HEK293T (cell line): ENCODE results near the gene ACSL3.
"Not testable (repeated sequence)": the region's sequence is repeated elsewhere in the genome, so short reads cannot be mapped to it uniquely, and the experiment has no call there.

Experiments
- CTCF ChIA-PET: fragments of 350-600 bp; formaldehyde crosslinking; extraction: SDS; loops from one replicate; lab custom pipeline; 2021; ENCODE audit warnings: antibody characterized with exemption, inconsistent platforms; lab: Yijun Ruan, JAX
- POLR2A ChIA-PET: fragments of 350-600 bp; formaldehyde crosslinking; extraction: SDS; loops from one replicate; lab custom pipeline; 2020; ENCODE audit warnings: antibody characterized with exemption, inconsistent platforms; lab: Yijun Ruan, JAX
- DNase-seq: peaks from one replicate; pipeline ENCODE4 v3.0.0; 2012; ENCODE audit warnings: mixed read lengths; ENCODE audit errors: extremely low spot score
- ARNT ChIP-seq: fragments of 450-650 bp; IDR thresholded peaks from 2 replicates; pipeline ENCODE4 v1.6.1; 2017; ENCODE audit warnings: mild to moderate bottlenecking
- BHLHE40 ChIP-seq: fragments of 450-650 bp; IDR thresholded peaks from 2 replicates; pipeline ENCODE4 v1.6.1; 2016; ENCODE audit warnings: mild to moderate bottlenecking, moderate library complexity, borderline replicate concordance
- CTBP1 ChIP-seq: fragments of 450-650 bp; IDR thresholded peaks from 2 replicates; pipeline ENCODE4 v1.6.1; 2016; ENCODE audit warnings: borderline replicate concordance
- ELF4 ChIP-seq: fragments of 450-650 bp; IDR thresholded peaks from 2 replicates; pipeline ENCODE4 v1.6.1; 2017; ENCODE audit warnings: antibody characterized with exemption
- FOXA1 ChIP-seq: fragments of 450-650 bp; IDR thresholded peaks from 2 replicates; pipeline ENCODE4 v1.6.1; 2016; ENCODE audit warnings: mild to moderate bottlenecking
- FOXK2 ChIP-seq: fragments of 450-650 bp; IDR thresholded peaks from 2 replicates; pipeline ENCODE4 v1.6.1; 2016; ENCODE audit warnings: mild to moderate bottlenecking
- FOXM1 ChIP-seq: fragments of 450-650 bp; IDR thresholded peaks from 2 replicates; pipeline ENCODE4 v1.6.1; 2017; ENCODE audit warnings: mild to moderate bottlenecking, borderline replicate concordance
- HDGF ChIP-seq: fragments of 450-650 bp; IDR thresholded peaks from 2 replicates; pipeline ENCODE4 v1.6.1; 2017; ENCODE audit warnings: antibody characterized with exemption, borderline replicate concordance
- L3MBTL2 ChIP-seq: fragments of 450-650 bp; conservative IDR thresholded peaks from 2 replicates; pipeline ENCODE4 v1.6.1; 2016; ENCODE audit warnings: mild to moderate bottlenecking
- LEF1 ChIP-seq: fragments of 450-650 bp; IDR thresholded peaks from 2 replicates; pipeline ENCODE4 v1.6.1; 2017; ENCODE audit warnings: mild to moderate bottlenecking, borderline replicate concordance
- NFRKB ChIP-seq: fragments of 450-650 bp; IDR thresholded peaks from 2 replicates; pipeline ENCODE4 v1.6.1; 2016; ENCODE audit warnings: mild to moderate bottlenecking, moderate library complexity
- PKNOX1 ChIP-seq: fragments of 450-650 bp; IDR thresholded peaks from 2 replicates; pipeline ENCODE4 v1.6.1; 2016
- SP1 ChIP-seq: fragments of 450-650 bp; IDR thresholded peaks from 2 replicates; pipeline ENCODE4 v1.6.1; 2017
- SUZ12 ChIP-seq: fragments of 450-650 bp; IDR thresholded peaks from 2 replicates; pipeline ENCODE4 v1.6.1; 2016; ENCODE audit warnings: mild to moderate bottlenecking
- TARDBP ChIP-seq: fragments of 450-650 bp; IDR thresholded peaks from 2 replicates; pipeline ENCODE4 v1.6.1; 2016
- ZNF384 ChIP-seq: fragments of 450-650 bp; IDR thresholded peaks from 2 replicates; pipeline ENCODE4 v1.6.1; 2016

ACSL3 gene

GRCh38 chr2:222862909-222863544 lies 2.2 kb downstream of the ACSL3 start:
- TF ChIP-seq CTBP1 (no peak), PKNOX1 (peak; percentile 75), BHLHE40 (no peak), SP1 (no peak), LEF1 (no peak)
- ChIA-PET CTCF (interaction anchor here (0.6 to 0.7 kb wide), 2 partner anchors 158 to 161 kb away, joined by 3 to 4 read pairs; no protein-coding TSS in a partner anchor), POLR2A (interaction anchor here (1.4 to 3.5 kb wide), 3 partner anchors 43 to 154 kb away, joined by 3 to 13 read pairs (median 6); no protein-coding TSS in a partner anchor)
- no peak for DNase-seq

- CTCF ChIA-PET, result no interaction called here
These were observed 3.5 kb downstream of the ACSL3 start for GRCh38 chr2:222864296-222864695.

GRCh38 chr2:222865301-222865700 lies 4.5 kb downstream of the ACSL3 start:
- ChIA-PET POLR2A (no interaction called here), CTCF (no interaction called here)
- DNase-seq, result no peak
- TF ChIP-seq BHLHE40, result no peak
- TF ChIP-seq PKNOX1, result no peak
- no peak for TF ChIP-seq HDGF
- no peak for TF ChIP-seq SP1
- TF ChIP-seq CTBP1, result no peak
- TF ChIP-seq SUZ12, result no peak
- TF ChIP-seq TARDBP, result no peak
- no peak for TF ChIP-seq FOXK2
- TF ChIP-seq ZNF384, result no peak
- no peak for TF ChIP-seq ELF4

More at GRCh38 chr2:222864296-222864695, 3.5 kb downstream of the ACSL3 start:
- no peak for DNase-seq
- TF ChIP-seq HDGF (no peak), LEF1 (no peak), SP1 (no peak), PKNOX1 (no peak), L3MBTL2 (no peak), TARDBP (no peak), NFRKB (no peak), ELF4 (no peak), CTBP1 (no peak), ARNT (no peak), SUZ12 (no peak), FOXK2 (no peak), FOXA1 (no peak), ZNF384 (no peak), BHLHE40 (no peak), FOXM1 (no peak)
- POLR2A ChIA-PET, result interaction anchor here (3.5 kb wide), 1 partner anchor 155 kb away, joined by 13 read pairs; no protein-coding TSS in a partner anchor

GRCh38 chr2:222866358-222866960 lies 5.6 kb downstream of the ACSL3 start:
- TF ChIP-seq BHLHE40, result no peak
- no peak for TF ChIP-seq SUZ12
- no peak for TF ChIP-seq ZNF384
- no peak for TF ChIP-seq TARDBP
- TF ChIP-seq HDGF, result no peak
- no peak for TF ChIP-seq SP1
- no peak for TF ChIP-seq FOXM1
- no peak for TF ChIP-seq FOXA1
- no peak for TF ChIP-seq ELF4
- TF ChIP-seq CTBP1, result no peak
- TF ChIP-seq PKNOX1, result no peak
- no peak for TF ChIP-seq FOXK2
- no peak for TF ChIP-seq ARNT
- no peak for TF ChIP-seq NFRKB
- TF ChIP-seq L3MBTL2, result no peak
- DNase-seq, result no peak
- ChIA-PET POLR2A (interaction anchor here (0.6 kb wide), 1 partner anchor 47 kb away, joined by 3 read pairs; no protein-coding TSS in a partner anchor), CTCF (no interaction called here)

- POLR2A ChIA-PET, DNase-seq: not testable (repeated sequence)
- CTCF ChIA-PET, result interaction anchor here (0.6 kb wide), 1 partner anchor 114 kb away, joined by 4 read pairs; no protein-coding TSS in a partner anchor
These were observed 7.9 kb downstream of the ACSL3 start for GRCh38 chr2:222868560-222869251.
